PFSK-1 (cell line): Measurements from ENCODE around the gene MAD1L1.

Experiments used
- POLR2AphosphoS5 ChIP-seq: IDR thresholded peaks from 2 replicates; pipeline ENCODE4 v1.6.1; 2012; ENCODE audit warnings: low read depth, mild to moderate bottlenecking, control low read depth, low read length, moderate library complexity
- TF ChIP-seq, protein P1 (sequence below), 2 experiments: IDR thresholded peaks; 2 replicates each; pipeline versions ENCODE4 v1.6.1 to v1.8.0; 2011 to 2012; ENCODE audit warnings: low read depth in 2 of 2, low read length in 2 of 2, control low read depth in 1 of 2, inconsistent platforms in 1 of 2, mild to moderate bottlenecking in 1 of 2, moderate library complexity in 1 of 2; ENCODE audit not compliant: insufficient read depth in 1 of 2

DNA sequence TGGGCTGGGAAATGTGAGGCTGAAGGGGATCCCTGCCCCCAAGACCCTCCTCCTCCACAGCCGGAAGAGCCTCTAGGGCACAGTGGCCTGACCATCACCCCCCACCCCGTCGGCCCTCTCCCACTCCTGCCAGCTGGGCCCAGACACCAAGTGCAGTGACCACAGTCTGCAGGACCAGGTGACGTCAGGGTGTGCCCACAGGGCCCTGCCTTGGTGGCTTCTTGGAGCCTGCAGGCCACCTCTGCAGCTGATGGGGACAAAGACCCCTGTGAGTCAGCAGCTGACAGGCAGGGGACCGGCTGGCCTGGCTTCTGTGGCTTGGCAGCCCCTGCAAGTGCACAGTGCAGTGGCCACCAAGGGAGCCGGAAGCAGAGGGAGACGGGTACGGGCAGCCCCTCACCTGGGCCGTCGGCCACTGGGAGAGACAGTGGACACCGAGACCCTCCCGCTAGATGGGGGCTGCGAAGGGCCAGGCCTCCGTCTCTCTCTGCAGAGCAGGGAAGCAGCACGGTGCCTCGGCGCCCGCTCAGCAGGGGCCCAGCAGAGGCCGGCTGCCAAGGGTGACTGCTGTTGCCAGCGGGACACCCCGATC, 288.0 kb downstream of the MAD1L1 start:
- no peak for TF ChIP-seq POLR2AphosphoS5
- TF ChIP-seq, protein P1, sequence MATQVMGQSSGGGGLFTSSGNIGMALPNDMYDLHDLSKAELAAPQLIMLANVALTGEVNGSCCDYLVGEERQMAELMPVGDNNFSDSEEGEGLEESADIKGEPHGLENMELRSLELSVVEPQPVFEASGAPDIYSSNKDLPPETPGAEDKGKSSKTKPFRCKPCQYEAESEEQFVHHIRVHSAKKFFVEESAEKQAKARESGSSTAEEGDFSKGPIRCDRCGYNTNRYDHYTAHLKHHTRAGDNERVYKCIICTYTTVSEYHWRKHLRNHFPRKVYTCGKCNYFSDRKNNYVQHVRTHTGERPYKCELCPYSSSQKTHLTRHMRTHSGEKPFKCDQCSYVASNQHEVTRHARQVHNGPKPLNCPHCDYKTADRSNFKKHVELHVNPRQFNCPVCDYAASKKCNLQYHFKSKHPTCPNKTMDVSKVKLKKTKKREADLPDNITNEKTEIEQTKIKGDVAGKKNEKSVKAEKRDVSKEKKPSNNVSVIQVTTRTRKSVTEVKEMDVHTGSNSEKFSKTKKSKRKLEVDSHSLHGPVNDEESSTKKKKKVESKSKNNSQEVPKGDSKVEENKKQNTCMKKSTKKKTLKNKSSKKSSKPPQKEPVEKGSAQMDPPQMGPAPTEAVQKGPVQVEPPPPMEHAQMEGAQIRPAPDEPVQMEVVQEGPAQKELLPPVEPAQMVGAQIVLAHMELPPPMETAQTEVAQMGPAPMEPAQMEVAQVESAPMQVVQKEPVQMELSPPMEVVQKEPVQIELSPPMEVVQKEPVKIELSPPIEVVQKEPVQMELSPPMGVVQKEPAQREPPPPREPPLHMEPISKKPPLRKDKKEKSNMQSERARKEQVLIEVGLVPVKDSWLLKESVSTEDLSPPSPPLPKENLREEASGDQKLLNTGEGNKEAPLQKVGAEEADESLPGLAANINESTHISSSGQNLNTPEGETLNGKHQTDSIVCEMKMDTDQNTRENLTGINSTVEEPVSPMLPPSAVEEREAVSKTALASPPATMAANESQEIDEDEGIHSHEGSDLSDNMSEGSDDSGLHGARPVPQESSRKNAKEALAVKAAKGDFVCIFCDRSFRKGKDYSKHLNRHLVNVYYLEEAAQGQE (IDR thresholded peaks at IDR 0.05; ENCODE audit: insufficient read depth in 1 of 2, low read depth in 2 of 2, low read length in 2 of 2): no peak
